Heart left ventricle (tissue), 16 donors: ENCODE data around the gene LYZL6. TPM values are rescaled to one million over a fixed set of nuclear protein-coding genes. Genes with fewer than 3 reads are reported as not detected.
A peak's percentile ranks its signal among the peaks of the same experiment; 100 is the strongest.

Source experiments
- ATAC-seq, 4 donors: fragments of 200-7000 bp; cut with Tn5 transposase; one replicate each; pipeline ENCODE4 v1.9.1; 2020 to 2022; ENCODE audit warnings: moderate library complexity in 4 of 4, mild to moderate bottlenecking in 3 of 4, moderate number of reproducible peaks in 1 of 4
- DNase-seq, 5 donors: peaks; one replicate each; pipeline ENCODE4 v3.0.0-alpha.2; 2020
- H3K27ac ChIP-seq, 12 donors: fragments of 200-600 bp; sonication (generic) in 4 of 12; one replicate each; pipeline versions ENCODE4 v1.5.0 to v1.8.0; 2016 to 2022; ENCODE audit warnings: mild to moderate bottlenecking in 2 of 12
- H3K27me3 ChIP-seq, 9 donors: fragments of 200-600 bp; sonication (generic) in 2 of 9; one replicate each; pipeline versions ENCODE4 v1.5.1 to v1.8.0; 2016 to 2022; ENCODE audit warnings: mild to moderate bottlenecking in 3 of 9
- H3K36me3 ChIP-seq, 9 donors: fragments of 200-600 bp; sonication (generic) in 2 of 9; one replicate each; pipeline versions ENCODE4 v1.5.0 to v1.8.0; 2018 to 2022; ENCODE audit warnings: mild to moderate bottlenecking in 2 of 9
- H3K4me1 ChIP-seq, 12 donors: fragments of 200-600 bp; sonication (generic) in 4 of 12; one replicate each; pipeline versions ENCODE4 v1.5.0 to v1.8.0; 2016 to 2022; ENCODE audit warnings: mild to moderate bottlenecking in 3 of 12
- H3K4me3 ChIP-seq, 12 donors: fragments of 200-600 bp; sonication (generic) in 4 of 12; one replicate each; pipeline versions ENCODE4 v1.5.0 to v1.8.0; 2017 to 2022; ENCODE audit warnings: mild to moderate bottlenecking in 9 of 12, moderate library complexity in 4 of 12
- H3K9me3 ChIP-seq, 12 donors: fragments of 200-600 bp; sonication (generic) in 4 of 12; one replicate each; pipeline versions ENCODE4 v1.5.0 to v1.8.0; 2016 to 2022; ENCODE audit warnings: mild to moderate bottlenecking in 1 of 12
- CTCF ChIP-seq, 12 donors: fragments of 200-600 bp; sonication (generic) in 4 of 12; IDR thresholded peaks; one replicate each; pipeline versions ENCODE4 v1.5.0 to v1.8.0; 2018 to 2022; ENCODE audit warnings: antibody characterized with exemption in 12 of 12, mild to moderate bottlenecking in 5 of 12
- POLR2A ChIP-seq, 2 donors: fragments of 450-650 bp; IDR thresholded peaks; one replicate each; pipeline ENCODE4 v1.6.1; 2017; ENCODE audit warnings: antibody characterized with exemption in 2 of 2, mild to moderate bottlenecking in 2 of 2, moderate library complexity in 2 of 2
- WGBS, 4 donors: extraction: QIAGEN DNeasy Blood & Tissue Kit in 2 of 4; methylation state at CpG; one replicate each; pipeline versions ENCODE4 v1.1.5 to v1.1.7; 2013 to 2018; 5-methylcytosine and 5-hydroxymethylcytosine counted together
- intact Hi-C, 10 donors: fragments of 100-400 bp; cut with DNase I; formaldehyde crosslinking; loops; one replicate each; pipeline versions ENCODE4 v1.11.1 to v1.14.2; 2022
- polyA plus RNA-seq, 2 donors: library from polyadenylated mRNA; stranded (reverse); fragments of 200-250 nt; gene quantifications; one replicate each; pipeline ENCODE4 v1.2.3, GENCODE V29; 2013
- total RNA-seq, 9 donors: library from RNA; depleted of rRNA in 2 of 9; stranded (reverse); fragments of >200 nt in 2 of 9; fragmentation: NEBNext Ultra II Directional in 3 of 9; extraction: Animal tissue kit (Norgen Biotek cat#: 25700) in 3 of 9; gene quantifications; one replicate each; pipeline versions ENCODE4 v1.1.0 to v1.2.4, GENCODE V29; 2016 to 2023
- donor health status: ischemic (EF 13 %, LVEDD 7.1; RV severe dilation, severe dysfunction).
- donor health status: healthy with polysubstance abuse.
- donor health status: DM: no; HTN: yes; CAD: no.
- donor health status: DM: no; HTN: no; CAD: no.
- donor health status: ischemic (EF 25% LVEDD 6.9; RV normal size, moderate dysfunction).
- donor health status: ischemic (EF 25% LVEDD 5.7; RV mildly dilated, moderate dysfunction).
- donor health status: healthy.
- donor health status: DM: yes; HTN: yes; CAD: no.
- donor health status: ischemic (EF 35%, LVEDD 5.7; RV mildly dilated, moderate dysfunction).
- donor health status: nonischemic (EF 11% LVEDD 7.7; RV severe dilation, severe dysfunction).
- donor health status: DM: yes; HTN: yes; CAD: no.
- donor health status: PGD.
- donor health status: ischemic (EF 29% LVEDD 5.4; RV normal size, mild dysfunction).
- donor health status: nonischemic (EF 23%, LVEDD 6.1; RV moderate dilation, normal function).

LYZL6 gene
- total and polyA plus RNA-seq, 11 donors = not detected

- no peak overlapping the region for H3K4me3 ChIP-seq
- H3K27me3 ChIP-seq = peaks cover 0 to 6% (median 0%) of the 10 kb centered on the region in 9 donors
- no peaks in the 10 kb centered on the region for H3K36me3 ChIP-seq
- intact Hi-C loops = loop anchor here in 2 of 10 donors (5.0 to 10.0 kb wide), 2 partner anchors 65 to 162 kb away; no protein-coding TSS in a partner anchor
- DNase-seq (peak in 2 of 5 donors; percentile 12 to 39), ATAC-seq (no peak)
- H3K27ac ChIP-seq = peak overlapping the region in 2 of 12 donors; percentile 17 to 78
- 70 to 87% (median 78%) methylated on average over 2 of the region's 2 CpGs for WGBS, 4 donors
- TF ChIP-seq CTCF (IDR thresholded peaks at IDR 0.05) (no peak), POLR2A (IDR thresholded peaks at IDR 0.05) (no peak)
- no peaks in the 10 kb centered on the region for H3K9me3 ChIP-seq
- H3K4me1 ChIP-seq = peaks cover 0 to 39% (median 0%) of the 10 kb centered on the region in 12 donors
These were observed 53.4 kb downstream of the LYZL6 start for GRCh38 chr17:35889818-35890773.

DNA sequence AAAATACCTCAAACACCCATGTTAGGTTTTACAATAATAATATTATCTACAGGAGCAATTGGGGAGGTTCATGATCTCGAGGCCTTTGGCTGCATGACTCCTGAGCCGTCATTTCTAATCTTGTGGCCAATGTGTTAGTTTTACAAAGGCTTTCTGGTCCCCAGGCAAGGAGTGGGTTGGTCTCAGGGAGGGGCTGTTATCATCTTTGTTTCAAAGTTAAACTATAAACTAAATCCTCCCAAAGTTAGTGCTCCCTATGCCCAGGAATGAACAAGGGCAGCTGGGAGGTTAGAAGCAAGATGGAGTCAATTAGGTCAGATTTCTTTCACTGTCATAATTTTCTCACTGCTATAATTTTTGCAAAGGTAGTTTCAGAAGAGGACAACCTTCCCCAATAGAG is 54.3 kb downstream of the LYZL6 start:
- H3K36me3 ChIP-seq = no peaks in the 10 kb centered on the region
- H3K27me3 ChIP-seq = peaks cover 0 to 5% (median 0%) of the 10 kb centered on the region in 9 donors
- peak overlapping the region in 1 of 12 donors; percentile 78 for H3K27ac ChIP-seq
- H3K4me3 ChIP-seq = no peak overlapping the region
- WGBS, 4 donors = 84 to 95% (median 90%) methylated on average over 2 of the region's 2 CpGs
- intact Hi-C loops = loop anchor here in 1 of 10 donors (5.0 kb wide), 1 partner anchor 163 kb away; no protein-coding TSS in a partner anchor
- no peaks in the 10 kb centered on the region for H3K9me3 ChIP-seq
- ATAC-seq (no peak), DNase-seq (no peak)
- H3K4me1 ChIP-seq = peaks cover 0 to 39% (median 0%) of the 10 kb centered on the region in 12 donors
- TF ChIP-seq CTCF (IDR thresholded peaks at IDR 0.05) (no peak), POLR2A (IDR thresholded peaks at IDR 0.05) (no peak)

Other genes with a start within 250 kb of the LYZL6 start
- gene RASL10B, start 212.1 kb downstream of the LYZL6 start, total RNA-seq = 10 to 100 TPM in 5 of 9 donors, 1 to 10 TPM in 4; 8.2 to 78.7 (median 13.0) TPM
- 10 to 100 TPM in 1 of 2 donors, 1 to 10 TPM in 1; 7.6 to 12.2 TPM for gene RASL10B, start 212.1 kb downstream of the LYZL6 start, polyA plus RNA-seq
- gene GAS2L2, start 190.5 kb downstream of the LYZL6 start, total RNA-seq = under 1 TPM in 4 of 9 donors, not detected in 5; 0.10 to 0.28 (median 0.12) TPM
- gene GAS2L2, start 190.5 kb downstream of the LYZL6 start, polyA plus RNA-seq = under 1 TPM in 1 of 2 donors, not detected in 1; 0.06 TPM
- gene C17orf50, start 182.8 kb downstream of the LYZL6 start, total RNA-seq = not detected
- gene C17orf50, start 182.8 kb downstream of the LYZL6 start, polyA plus RNA-seq = under 1 TPM in 1 of 2 donors, not detected in 1; 0.19 TPM
- gene MMP28, start 148.1 kb downstream of the LYZL6 start, total RNA-seq = 10 to 100 TPM in 1 of 9 donors, 1 to 10 TPM in 7, under 1 TPM in 1; 0.83 to 10.2 (median 2.2) TPM
- 1 to 10 TPM; 3.4 to 4.4 TPM for gene MMP28, start 148.1 kb downstream of the LYZL6 start, polyA plus RNA-seq
- gene TAF15, start 134.2 kb downstream of the LYZL6 start, total RNA-seq = 100 to 1,000 TPM in 6 of 9 donors, 10 to 100 TPM in 3; 30.1 to 151 (median 121) TPM
- gene TAF15, start 134.2 kb downstream of the LYZL6 start, polyA plus RNA-seq = 10 to 100 TPM; 83.0 to 95.0 TPM
- under 1 TPM in 2 of 9 donors, not detected in 7; 0.11 TPM for gene HEATR9, start 74.8 kb downstream of the LYZL6 start, total RNA-seq
- not detected for gene HEATR9, start 74.8 kb downstream of the LYZL6 start, polyA plus RNA-seq
- gene CCL5, start 63.4 kb downstream of the LYZL6 start, total RNA-seq = 10 to 100 TPM in 2 of 9 donors, 1 to 10 TPM in 4, under 1 TPM in 2, not detected in 1; 0.46 to 23.7 (median 1.5) TPM
- 1 to 10 TPM in 1 of 2 donors, under 1 TPM in 1; 0.78 to 1.4 TPM for gene CCL5, start 63.4 kb downstream of the LYZL6 start, polyA plus RNA-seq
- gene RDM1, start 12.9 kb downstream of the LYZL6 start, total RNA-seq = under 1 TPM in 1 of 9 donors, not detected in 8; 0.48 TPM
- not detected for gene RDM1, start 12.9 kb downstream of the LYZL6 start, polyA plus RNA-seq
- gene CCL16, start 37.8 kb upstream of the LYZL6 start, total RNA-seq = under 1 TPM in 1 of 9 donors, not detected in 8; 0.19 TPM
- gene CCL16, start 37.8 kb upstream of the LYZL6 start, polyA plus RNA-seq = not detected
- 10 to 100 TPM in 2 of 9 donors, 1 to 10 TPM in 6, under 1 TPM in 1; 0.69 to 19.1 (median 3.2) TPM for gene CCL14, start 43.0 kb upstream of the LYZL6 start, total RNA-seq
- 10 to 100 TPM; 15.5 to 31.5 TPM for gene CCL14, start 43.0 kb upstream of the LYZL6 start, polyA plus RNA-seq
- not detected for gene CCL15, start 57.8 kb upstream of the LYZL6 start, total RNA-seq
- not detected for gene CCL15, start 57.8 kb upstream of the LYZL6 start, polyA plus RNA-seq
- 1 to 10 TPM in 1 of 9 donors, not detected in 8; 5.2 TPM for gene CCL23, start 74.3 kb upstream of the LYZL6 start, total RNA-seq
- gene CCL23, start 74.3 kb upstream of the LYZL6 start, polyA plus RNA-seq = under 1 TPM in 1 of 2 donors, not detected in 1; 0.42 TPM
- 10 to 100 TPM in 2 of 9 donors, 1 to 10 TPM in 5, under 1 TPM in 2; 0.40 to 31.9 (median 4.1) TPM for gene CCL18, start 120.6 kb upstream of the LYZL6 start, total RNA-seq
- gene CCL18, start 120.6 kb upstream of the LYZL6 start, polyA plus RNA-seq = under 1 TPM; 0.30 to 0.53 TPM
- 10 to 100 TPM in 1 of 9 donors, 1 to 10 TPM in 1, under 1 TPM in 4, not detected in 3; 0.21 to 22.5 (median 0.65) TPM for gene CCL3, start 146.4 kb upstream of the LYZL6 start, total RNA-seq
- under 1 TPM; 0.30 to 0.61 TPM for gene CCL3, start 146.4 kb upstream of the LYZL6 start, polyA plus RNA-seq
- 10 to 100 TPM in 2 of 9 donors, 1 to 10 TPM in 2, under 1 TPM in 2, not detected in 3; 0.29 to 23.9 (median 1.5) TPM for gene CCL4, start 160.1 kb upstream of the LYZL6 start, total RNA-seq
- gene CCL4, start 160.1 kb upstream of the LYZL6 start, polyA plus RNA-seq = 1 to 10 TPM in 1 of 2 donors, under 1 TPM in 1; 0.72 to 1.2 TPM
- gene TBC1D3B, start 232.9 kb upstream of the LYZL6 start, total RNA-seq = 1 to 10 TPM in 7 of 9 donors, under 1 TPM in 1, not detected in 1; 0.62 to 3.3 (median 1.4) TPM
- under 1 TPM; 0.68 to 0.76 TPM for gene TBC1D3B, start 232.9 kb upstream of the LYZL6 start, polyA plus RNA-seq